ENCODE results near the gene CADM1.

Gene CADM1

DNA sequence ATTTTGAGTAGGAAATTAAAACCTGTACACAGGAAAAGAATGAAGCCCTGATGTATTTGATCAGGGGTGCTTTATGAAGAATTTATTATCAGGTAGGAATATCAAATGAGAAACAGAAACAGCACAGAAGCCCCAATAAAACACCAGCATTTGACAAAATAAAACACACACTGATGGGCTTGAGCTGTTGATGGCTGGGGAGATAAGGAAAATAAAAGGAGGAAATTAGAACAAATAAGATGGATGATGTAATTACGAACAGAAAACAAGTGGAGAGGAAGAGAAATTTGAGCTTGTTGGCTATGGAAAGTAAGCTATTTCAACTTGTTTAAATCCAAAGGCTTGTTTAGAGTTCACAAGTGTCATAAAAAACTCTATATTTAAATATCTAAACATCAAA, 213.7 kb downstream of the CADM1 start:
- in situ Hi-C loops (cut with HindIII; ENCODE audit: low sequenced_read_pairs), result no loop called here

DNA sequence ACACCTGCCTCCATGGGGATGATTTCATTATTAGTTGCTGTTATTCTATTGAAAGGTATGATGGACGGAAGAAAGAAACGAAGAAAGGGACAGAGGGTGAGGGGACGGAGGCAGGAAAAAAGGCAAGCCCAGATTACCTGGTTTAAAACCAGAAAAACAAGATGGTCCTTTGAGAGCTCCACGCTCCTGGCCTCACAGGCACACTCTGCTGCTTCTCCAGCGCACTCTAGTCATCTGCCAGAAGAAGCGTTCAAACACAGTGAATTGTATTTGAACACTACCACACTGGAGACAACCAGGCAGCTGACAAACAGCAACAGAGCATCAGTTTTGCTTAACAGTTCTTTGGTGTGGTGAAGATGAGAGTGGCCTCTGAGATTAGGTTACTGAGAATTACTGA, 216.9 kb downstream of the CADM1 start:
- in situ Hi-C loops (cut with HindIII; ENCODE audit: low sequenced_read_pairs), result no loop called here

DNA sequence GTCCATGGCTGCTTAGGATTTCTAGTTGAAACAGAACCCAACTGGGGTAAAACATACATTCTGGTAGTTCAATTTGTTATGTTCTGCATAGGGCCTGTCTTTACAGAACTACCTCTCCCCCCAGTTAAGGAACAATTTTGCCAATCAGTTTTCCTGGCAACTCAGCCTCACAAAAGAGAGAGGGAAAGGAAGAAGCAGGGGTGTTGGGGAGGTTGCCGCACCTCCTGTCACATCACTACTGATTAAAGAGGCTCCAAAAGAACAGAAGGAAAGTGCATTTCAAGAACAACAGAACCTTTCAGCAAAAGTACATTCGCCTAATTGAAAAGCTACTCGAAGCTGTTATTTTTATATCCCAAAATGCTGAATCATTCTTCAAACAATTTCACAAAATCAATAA, 217.6 kb downstream of the CADM1 start:
- in situ Hi-C loops (cut with HindIII; ENCODE audit: low sequenced_read_pairs), result no loop called here

DNA sequence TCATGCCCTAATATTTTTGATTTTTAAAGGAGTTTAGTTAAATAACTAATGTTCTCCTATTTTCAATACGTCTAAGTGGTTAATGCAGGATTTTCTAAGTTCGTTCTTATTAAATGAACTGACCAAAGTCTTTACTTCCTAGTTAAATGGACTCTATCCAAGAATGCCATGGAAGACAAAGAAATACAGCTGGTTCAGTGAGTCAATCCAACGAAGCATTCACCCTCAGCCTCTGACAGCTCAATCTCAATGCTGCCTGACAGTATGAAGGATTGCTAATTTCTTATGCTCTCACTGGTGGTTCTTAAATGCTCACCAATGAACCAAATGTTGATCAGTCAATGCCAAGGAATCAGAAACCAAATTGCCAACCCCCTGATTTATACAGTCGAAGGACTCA, 219.4 kb downstream of the CADM1 start:
- in situ Hi-C loops (cut with HindIII; ENCODE audit: low sequenced_read_pairs), result no loop called here

DNA sequence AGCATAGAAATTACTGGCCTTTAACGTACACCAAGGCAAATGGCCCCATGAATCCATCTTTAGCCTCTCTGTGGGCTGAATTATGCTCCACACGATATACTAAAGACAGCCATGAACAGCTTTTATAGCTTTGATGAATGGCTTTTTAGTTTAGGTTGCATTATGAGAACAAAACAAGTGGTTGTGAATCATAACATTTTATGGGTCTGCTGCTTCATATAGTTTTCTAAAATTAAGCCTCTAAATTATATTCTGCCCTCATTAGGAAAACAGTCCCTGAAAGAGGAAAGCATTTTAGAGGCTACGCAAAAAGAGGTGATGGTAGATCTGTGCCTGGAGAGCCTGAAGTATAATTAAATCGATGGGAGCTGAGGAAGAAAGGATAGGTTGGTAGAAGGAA, 221.3 kb downstream of the CADM1 start:
- in situ Hi-C loops (cut with HindIII; ENCODE audit: low sequenced_read_pairs), result no loop called here

DNA sequence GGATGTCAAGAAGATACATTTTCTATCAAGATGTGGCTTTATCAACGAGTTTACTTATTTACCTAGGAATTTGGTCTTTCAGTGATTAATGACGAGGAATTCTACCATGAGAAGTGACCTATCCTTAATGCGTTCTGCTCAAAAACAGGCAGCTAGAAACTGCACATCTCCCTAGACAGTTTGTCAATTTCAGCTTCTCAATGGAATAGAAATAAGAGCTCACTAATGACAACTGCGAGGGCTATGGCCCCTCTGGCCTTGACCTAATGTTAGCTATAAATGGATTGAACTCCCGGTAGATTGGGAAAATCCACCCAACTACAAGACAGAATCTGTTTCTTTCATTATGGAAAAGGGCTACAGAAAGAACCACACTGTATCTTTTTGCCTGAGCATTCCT, 223.4 kb downstream of the CADM1 start:
- in situ Hi-C loops (cut with HindIII; ENCODE audit: low sequenced_read_pairs), result no loop called here

DNA sequence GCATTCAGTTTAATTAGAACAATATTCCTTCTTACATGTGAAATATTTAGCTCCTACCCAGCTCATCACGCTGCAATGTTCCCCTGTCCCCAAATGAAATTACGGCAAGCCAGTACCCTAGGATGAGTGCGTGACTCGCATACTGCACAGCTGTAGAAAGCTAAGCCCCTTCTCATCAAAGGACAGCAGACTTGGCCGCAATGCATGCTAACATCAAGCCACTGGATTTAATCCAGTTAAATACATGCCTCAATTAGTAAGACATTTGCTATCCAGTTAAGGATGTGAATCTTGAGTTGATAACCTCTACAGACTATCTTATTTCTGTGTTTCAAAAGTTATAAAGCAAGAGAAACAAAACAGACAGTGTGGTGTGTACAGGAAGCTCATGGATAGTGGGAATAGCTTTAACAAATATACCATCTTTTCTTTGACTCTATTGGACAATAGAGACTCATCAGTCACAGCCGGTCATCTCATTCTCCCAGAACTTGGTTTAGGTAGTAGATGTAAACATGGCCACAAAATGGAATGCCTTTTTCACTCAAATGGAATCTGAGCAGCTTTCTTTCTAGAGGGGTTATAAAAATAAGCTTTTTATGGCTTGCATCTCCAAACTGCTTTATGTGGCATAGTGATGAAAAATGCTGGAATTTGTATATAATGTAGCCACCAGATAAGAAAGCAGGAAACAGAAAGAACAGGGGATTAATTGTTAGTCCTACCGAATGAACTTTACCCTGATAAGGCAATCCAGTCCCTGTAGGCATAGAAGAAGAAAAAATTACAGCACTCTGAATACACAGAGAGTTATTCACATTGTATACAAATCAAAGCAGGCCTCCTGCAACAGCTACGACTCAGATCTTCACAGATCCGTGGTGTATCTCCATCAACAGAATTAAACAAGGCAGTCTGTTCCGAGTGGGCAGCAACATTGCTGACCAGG, 224.1 kb downstream of the CADM1 start:
- in situ Hi-C loops (cut with HindIII; ENCODE audit: low sequenced_read_pairs), result no loop called here

DNA sequence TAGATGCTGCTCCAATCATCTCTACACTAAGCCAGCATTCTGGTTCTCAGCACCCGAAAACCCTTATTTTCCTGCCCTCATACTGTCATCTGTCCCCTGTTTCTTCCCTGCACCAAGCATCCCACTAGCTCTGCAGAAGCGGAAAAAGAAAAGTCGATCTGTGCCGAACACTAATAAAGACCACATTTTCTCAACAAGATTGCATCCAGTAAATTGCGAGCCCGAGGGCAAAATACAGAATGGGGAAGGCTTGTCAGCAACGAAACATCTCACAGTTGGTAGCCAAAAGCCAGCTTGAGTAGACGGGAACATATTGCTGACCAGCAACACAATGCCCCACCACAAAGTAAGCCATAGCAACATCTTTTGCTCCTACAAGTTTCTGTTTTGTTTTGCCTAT, 227.4 kb downstream of the CADM1 start:
- in situ Hi-C loops (cut with HindIII; ENCODE audit: low sequenced_read_pairs), result no loop called here

DNA sequence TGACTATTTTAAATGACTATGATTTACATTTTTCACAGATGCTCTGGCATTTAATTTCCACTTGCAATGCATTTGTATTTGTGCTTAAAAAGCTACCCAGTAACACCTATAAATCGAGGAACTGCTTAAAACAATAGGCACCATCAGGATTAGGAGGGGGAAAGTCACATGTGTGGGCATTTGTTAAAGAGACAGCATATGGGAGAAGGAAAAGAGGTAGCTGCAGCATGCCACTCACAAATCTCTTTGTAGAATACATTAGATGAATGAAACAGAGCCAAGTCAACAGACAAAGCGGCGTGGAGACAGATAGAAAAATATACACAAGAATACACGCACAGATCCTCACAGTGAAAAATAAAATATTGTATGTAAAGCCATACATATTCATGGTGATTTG, 228.0 kb downstream of the CADM1 start:
- in situ Hi-C loops (cut with HindIII; ENCODE audit: low sequenced_read_pairs), result no loop called here

DNA sequence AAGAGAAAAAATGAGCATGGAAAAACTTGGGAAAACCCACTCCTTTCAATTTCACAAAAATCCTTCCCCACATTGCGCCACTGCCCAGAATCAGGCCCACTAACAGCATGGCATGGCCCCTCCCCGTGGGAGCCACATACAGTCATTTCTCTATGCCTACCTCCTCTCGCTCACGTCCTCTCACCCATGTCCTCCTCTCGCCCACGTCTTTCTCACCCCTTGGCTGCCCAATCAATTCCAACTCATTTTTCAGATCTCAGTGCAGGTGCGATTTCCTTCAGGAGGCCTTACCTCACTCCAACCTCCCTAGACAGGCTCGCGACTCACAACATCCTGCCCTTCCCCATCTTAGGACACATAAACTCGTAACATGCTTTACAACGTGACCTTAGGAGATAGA, 229.2 kb downstream of the CADM1 start:
- in situ Hi-C loops (cut with HindIII; ENCODE audit: low sequenced_read_pairs), result no loop called here

DNA sequence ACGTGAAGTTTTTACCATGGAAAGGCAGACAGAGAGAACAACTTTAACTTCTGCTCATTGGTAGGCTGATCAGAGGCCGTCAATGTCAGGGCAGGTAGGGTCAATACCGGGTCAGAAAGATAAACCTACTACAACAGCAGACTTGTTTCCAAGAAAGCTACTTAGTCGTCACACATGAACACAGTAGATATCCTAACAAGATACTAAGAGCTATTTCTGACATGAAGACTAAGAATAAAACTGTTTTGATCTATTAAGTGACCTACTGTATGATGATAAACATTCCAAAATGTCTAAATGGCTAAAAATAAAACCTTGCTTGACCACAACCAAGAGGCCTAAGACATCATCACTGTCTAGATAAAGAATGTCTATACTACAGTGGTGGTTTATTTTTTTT, 231.3 kb downstream of the CADM1 start:
- in situ Hi-C loops (cut with HindIII; ENCODE audit: low sequenced_read_pairs), result no loop called here

DNA sequence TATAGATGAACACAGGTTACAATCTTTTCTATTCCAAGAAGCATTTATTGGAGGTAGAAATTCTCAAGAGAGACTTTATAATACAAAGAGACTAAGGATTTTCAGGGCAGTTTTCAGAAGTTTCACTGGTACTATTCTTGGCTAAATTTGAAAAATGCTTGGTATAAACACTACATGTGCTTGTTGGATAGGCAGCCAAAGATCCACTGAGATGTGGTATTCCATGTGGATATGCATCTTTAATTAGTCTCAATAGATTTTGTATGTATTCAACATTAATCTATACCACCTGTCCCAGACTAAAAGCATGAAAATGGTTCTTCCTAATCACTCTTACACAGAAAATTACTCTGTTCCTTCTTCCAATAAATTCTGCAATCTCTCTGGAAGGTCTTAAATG, 232.6 kb downstream of the CADM1 start:
- in situ Hi-C loops (cut with HindIII; ENCODE audit: low sequenced_read_pairs), result no loop called here

DNA sequence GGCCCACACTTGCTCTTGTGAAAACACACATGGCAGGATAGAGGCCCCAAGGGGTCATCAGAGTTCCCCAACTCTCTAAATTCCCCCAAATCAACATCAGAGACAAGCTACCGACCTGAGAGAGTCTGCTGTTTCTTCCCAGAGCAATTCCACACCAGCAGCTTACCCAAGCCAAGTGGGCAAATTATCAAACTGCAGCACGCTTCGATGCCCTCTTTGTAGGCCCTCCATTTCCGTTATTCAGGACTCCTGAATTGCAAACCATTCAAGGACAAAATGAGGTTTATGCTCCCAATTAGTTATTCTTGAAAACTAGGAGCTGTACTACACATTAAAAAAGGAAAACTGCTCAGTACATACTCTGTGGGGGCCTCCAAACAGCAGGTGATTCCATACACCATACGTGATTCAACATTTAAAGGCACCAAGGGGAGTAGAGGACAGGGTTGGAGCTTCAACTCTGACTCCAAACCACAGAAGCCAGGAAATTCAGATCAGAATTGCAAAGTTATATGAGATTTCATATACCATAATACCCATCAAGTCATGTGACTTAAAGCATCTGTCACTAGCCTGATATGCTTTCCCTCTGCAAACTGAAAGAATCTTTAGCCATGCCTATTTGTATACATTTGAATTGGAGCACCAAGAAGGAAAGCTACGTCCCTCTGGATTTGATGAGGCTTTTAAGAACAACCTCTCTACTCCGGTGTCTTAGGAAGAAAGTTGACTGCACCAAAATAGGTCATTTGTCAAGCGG, 234.8 kb downstream of the CADM1 start:
- in situ Hi-C loops (cut with HindIII; ENCODE audit: low sequenced_read_pairs), result no loop called here

DNA sequence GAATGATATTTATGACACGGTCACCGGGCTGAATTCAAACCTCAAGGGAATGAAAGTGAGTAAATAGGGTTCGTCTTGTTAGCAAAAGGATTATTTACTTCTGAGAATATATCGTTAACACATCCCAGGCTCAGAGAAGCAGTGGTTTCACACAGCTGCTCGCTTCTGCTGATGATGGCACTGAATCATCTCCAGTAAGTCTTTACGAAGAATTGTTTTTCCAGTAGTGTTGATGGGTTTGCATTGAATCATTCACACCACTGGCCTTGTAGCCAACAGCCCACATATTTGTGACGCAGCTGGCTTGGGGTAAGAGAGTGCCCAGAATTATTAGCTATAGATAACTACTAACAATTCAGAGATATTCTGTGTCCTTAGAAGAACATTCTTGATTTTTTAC, 236.3 kb downstream of the CADM1 start:
- in situ Hi-C loops (cut with HindIII; ENCODE audit: low sequenced_read_pairs), result no loop called here

DNA sequence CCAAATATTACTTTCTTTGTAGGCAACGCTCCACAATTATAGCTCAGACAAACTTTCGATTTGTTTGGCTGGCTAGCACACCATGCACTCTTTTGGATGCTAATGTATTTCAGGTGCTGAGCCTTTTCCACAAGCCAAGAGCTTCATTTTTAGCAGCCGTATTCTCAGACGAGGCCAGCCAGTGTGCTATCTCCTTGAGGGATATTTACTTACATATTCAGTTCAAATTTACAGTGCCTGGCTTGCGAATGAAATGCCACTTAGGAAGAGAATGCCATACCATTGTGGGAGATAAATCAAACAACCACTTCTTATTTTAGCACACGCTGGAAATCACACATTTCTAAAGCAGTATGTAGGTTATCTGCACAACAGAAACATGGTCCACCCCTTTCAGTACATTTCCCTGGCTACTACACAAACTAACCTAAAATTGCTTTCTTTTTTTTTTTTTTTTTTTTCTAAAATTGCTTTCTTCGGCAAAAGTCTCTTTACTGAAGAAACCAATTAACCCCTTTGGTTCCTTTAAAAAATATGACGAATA, 236.9 kb downstream of the CADM1 start:
- in situ Hi-C loops (cut with HindIII; ENCODE audit: low sequenced_read_pairs), result no loop called here

DNA sequence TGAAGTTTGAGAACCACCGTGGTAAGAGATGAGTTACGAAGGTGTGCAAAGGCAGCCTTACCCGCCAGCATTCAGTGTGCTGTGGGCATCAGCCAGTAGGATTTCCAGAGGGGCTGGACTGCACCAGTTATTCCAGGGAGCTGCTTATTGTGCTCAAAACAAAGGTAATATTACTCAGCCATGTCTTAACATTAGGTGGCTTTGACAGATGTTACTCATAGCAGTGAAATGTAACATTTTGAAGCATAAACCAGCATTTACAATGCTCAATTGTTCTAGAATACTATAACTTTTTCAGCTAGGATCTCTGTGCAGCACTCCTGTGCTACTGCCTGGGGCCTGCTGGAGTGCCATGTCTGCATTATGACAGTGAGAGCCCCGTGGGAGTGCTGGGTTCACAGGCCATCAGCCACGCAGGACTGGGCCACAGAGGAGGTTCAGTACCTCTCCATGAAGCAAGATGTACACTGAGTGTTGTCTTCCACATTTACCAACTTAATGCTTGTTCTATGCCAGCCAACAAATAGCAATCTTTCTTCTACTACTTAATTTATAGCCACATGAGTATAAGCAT, 238.1 kb downstream of the CADM1 start:
- in situ Hi-C loops (cut with HindIII; ENCODE audit: low sequenced_read_pairs), result no loop called here

DNA sequence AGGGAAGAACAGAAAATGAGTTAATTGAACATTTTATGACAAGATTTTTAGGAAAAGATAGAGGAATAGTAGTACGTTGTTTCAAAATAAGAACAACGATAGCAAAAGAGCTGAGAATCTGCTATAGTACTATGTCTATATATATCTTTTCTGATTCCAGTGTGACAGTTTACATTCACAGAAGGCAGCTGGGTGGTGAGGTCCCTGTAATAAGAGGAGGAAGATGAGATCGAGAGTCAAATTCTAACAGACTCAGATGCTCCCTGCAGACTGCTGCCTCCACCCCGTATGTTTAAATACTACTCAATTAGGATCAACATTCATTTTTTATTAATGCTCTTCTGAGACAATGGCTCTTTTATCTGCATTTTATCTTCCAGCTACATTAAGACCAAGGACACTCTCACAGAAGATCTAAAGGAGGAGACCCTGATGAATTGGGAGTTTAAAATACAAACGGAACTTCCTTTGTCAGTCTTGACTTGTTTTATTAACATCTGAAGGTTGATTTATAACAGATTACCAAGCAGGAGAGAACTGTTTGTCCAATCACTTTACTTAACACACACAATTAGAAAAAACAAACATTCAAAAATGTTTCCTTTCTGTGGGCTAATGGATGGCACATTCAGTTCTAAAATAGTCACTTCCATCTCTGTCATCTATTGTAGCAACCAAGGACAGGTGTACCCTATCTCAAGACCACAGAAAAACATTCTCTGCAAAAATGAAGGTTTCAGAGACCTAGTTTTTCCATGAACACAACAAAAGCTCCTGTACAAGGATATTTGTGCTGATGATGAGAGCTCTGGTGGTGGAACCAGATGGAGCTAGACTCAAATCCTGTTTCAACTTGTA, 240.2 kb downstream of the CADM1 start:
- in situ Hi-C loops (cut with HindIII; ENCODE audit: low sequenced_read_pairs), result no loop called here

DNA sequence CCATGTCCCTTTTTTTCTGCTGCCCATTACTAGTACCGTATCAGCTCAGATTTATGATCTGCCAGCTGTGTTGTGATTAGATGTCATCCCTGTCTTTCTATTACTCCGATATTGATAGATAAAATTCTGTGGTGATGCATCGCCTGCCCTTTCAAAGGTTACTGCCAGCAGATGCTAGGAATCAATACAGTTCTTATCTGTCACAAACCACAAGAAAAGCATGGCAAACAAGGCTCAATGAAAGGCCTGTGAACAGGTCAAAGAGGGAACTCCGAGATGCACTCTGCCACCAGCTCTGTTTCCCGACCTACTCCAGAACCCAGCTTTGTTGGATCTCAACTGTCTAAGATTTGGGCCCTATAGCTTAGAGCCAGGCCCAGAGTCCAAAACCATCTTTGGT, 246.0 kb downstream of the CADM1 start:
- in situ Hi-C loops (cut with HindIII; ENCODE audit: low sequenced_read_pairs), result no loop called here

DNA sequence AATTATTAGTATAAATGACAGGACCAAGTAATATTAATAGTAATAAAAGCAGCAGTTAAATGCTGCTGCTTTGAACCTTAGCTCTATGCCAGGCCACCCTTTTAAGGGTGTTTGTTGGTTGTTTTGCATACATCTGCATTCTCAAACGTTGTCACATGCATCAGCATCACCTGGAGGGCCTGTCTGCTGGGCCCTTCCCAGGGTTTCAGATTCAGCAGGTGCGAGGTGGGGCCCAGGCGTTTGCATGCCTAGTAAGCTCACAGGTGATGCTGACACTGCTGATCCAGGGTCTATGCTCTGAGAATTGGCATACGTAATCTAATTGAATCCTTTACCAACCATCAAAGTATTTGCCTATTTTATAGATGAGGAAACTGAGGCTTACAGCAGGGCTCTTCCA, 246.5 kb downstream of the CADM1 start:
- in situ Hi-C loops (cut with HindIII; ENCODE audit: low sequenced_read_pairs), result no loop called here

DNA sequence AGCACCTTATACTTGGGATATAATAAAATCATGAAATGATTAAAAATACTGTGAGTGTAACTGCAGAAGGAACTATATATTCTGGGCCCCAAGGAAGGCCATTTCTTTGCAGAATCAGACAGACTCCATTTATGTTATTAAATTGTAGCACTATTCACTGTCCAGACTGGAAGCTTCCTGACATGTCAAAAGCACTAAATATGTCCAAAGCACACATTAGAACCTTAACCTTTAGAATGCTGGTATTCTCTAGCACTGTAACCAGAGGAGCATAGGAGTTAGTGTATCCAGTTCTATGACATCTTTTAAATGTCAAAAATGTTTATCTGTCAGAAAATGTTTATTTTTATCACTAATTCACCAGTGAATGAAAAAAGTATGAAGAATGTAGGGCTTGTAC, 246.9 kb downstream of the CADM1 start:
- in situ Hi-C loops (cut with HindIII; ENCODE audit: low sequenced_read_pairs), result no loop called here
